SIG-M5 (cell line): Measurements from ENCODE around the gene CHD8.

Experiments
- DNase-seq: peaks from one replicate; lab custom pipeline; 2025; lab: John Stamatoyannopoulos, UW

The CHD8 gene

DNA sequence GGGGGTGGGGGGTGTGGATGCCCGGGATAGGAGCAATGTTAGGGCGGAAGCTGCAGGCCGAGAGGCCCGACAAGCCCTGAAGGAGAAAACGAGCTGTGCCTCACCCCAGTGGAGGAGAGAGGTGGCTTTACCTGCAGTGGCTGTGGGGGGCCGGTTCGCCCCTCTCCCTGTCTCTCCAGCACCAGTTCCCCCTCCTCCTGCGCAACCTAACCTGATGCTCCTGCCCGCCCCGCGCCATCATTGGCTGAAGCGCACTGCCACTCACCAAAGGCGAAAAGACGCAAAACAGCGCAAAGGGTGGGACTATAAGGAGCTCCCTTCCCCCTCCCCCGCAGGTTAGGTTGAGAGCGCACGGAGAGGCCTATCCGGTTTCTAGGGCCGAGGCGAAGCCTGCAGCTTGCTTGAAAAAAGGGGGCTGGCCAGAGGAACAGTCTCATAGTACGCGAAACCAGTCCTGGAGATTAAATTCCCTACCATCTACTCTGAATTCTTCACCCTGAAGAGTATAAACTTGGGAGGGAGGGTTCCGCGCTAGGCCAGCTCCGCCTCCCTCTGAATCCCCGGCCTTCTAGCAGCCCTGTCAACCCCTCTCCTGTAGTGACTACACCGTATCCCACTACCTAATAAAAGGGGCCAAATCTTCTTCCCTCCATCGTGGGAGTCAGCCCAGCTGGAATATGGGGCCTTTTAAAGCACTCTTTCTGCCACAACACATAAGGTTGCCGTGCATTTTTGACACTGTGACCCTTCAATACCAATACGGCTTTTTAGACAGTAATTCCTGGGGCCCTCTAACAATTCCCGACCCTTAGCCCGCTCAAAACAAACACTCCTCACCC lies 18.6 kb downstream of the CHD8 start:
- peak; percentile 49 for DNase-seq

- DNase-seq = no peak
These were observed 19.3 kb downstream of the CHD8 start for GRCh38 chr14:21436567-21437062.

DNA sequence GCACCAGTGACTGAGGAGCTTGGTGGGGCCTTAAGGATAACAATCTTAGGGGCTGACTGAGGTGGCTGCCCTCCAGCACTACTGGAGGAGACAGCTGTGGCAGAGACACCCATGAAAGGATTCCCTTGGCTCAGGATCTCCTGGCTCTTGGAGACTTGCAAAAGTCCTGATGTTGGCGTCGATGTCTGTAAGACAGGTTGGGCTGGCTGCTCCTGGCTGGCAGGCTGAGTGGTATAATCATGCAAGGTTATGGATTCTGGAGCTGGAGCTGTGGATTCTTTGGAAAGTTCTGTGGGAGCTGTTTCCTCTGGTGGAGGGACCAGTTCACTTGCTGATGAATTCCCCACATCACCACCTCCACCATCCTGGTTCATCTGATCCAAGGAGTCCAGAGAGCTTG lies 24.8 kb downstream of the CHD8 start:
- DNase-seq = no peak

GRCh38 chr14:21428930-21429329 lies 27.0 kb downstream of the CHD8 start:
- no peak for DNase-seq

- DNase-seq = no peak
These were observed 29.2 kb downstream of the CHD8 start for GRCh38 chr14:21426692-21427091.

DNA sequence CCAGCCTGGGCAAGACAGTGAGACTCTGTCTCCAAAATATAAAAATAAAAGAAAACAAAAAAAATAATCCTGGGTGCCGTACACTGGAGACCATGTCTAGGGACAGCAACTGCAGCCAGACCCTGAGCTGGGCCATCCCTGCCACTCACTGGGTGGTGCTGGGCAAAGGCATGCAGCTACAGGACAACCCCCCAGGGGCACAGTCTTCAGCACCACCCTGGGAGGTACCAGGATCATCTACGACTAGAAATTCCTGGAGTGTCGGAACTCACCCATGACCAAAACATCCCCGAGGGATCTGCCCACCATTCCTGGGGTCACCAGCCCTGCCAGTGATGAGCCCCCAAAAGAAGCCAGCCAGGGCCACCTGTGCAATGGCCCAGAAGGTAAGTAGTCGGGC lies 36.4 kb downstream of the CHD8 start:
- DNase-seq = no peak

DNA sequence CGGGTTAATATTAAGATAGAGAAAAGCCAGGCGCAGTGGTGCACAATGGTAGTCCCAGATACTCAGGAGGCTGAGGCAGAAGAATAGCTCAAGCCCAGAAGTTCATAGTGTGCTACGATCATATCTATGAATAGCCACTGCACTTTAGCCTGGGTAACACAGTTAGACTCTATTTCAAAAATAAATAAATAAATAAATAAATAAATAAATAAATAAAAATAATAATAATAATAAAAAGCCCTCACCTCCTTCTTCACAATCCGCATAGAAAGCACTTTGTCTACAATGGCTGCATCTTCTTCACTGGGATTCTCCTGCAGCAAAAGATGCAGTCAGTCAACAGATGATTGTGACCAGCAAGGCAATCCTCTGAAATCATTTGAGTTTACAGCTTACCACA lies 40.6 kb downstream of the CHD8 start:
- no peak for DNase-seq

- no peak for DNase-seq
These were observed 41.7 kb downstream of the CHD8 start for GRCh38 chr14:21414137-21414631.

- no peak for DNase-seq
These were observed 47.8 kb downstream of the CHD8 start for GRCh38 chr14:21408147-21408546.

- DNase-seq = no peak
These were observed 49.7 kb downstream of the CHD8 start for GRCh38 chr14:21406213-21406612.

DNA sequence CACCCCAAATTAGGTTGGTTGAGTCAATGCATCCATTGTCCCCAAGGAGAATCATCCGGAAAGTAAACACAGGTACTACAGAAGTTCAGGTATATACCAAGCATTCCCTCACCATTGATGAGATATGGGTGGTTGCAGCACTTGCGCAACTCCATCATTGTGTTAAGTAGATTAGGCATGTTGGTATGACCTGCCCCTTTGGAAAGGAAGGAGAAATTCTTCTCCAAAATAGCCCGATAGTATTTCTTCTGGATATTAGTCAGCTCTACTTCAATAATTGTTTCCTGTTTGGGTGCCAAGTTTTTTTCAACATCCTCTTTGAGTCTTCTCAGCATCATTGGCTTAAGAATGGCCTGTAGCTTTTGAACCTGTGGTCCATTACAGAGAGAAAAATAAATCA lies 50.8 kb downstream of the CHD8 start:
- DNase-seq = no peak

- DNase-seq = no peak
These were observed 56.5 kb downstream of the CHD8 start for GRCh38 chr14:21399311-21399870.

DNA sequence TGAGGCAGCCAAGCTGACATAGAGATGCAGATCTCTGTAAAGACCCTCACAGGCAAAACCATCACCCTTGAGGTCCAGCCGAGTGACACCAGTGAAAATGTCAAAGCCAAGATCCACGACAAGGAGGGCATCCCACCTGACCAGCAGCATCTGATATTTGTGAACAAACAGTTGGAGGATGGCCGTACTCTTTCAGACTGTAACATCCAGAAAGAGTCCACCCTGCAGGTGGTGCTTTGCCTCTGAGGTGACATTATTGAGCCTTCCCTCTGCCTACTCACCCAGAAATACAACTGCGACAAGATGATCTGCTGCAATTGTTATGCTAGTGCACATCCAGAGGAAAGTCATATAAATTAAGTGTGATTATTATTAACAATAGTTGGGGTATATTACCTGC lies 57.0 kb downstream of the CHD8 start:
- DNase-seq = no peak

GRCh38 chr14:21395450-21395849 lies 60.5 kb downstream of the CHD8 start:
- no peak for DNase-seq

DNA sequence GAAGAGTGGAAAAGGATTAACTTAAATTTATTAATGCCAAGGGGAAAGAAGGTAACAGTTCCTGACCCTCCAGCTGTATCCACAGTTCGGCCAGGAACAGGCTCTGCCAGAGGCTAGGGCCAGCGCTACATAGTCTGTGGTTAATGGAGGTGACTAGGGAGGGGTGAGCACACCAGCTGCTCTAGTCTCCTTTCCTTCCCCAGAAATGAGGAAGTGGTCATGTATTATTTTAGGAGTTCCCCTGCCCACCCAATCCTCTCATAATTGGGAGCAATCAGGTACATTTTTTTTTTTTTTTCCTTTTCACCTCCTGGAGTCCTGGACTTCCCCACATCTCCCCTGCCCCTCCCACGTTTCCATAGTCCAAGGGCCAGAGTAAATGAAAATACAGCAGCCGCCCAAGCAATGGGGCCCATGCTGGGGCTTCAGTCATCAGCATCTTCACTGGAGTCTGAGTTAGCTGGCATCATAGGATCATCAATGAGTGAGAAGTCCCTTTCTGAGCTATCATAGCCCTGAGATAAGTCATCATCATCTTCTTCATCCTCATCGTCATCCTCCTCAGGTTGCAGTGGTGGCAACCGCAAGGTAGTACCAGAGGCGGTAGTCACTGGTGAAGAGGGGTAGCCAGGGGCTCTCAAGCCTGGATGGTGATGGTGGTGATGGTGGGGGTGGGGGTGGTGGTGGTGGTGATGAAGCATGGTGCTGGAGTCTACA lies 70.6 kb downstream of the CHD8 start:
- DNase-seq = peak; percentile 30

DNA sequence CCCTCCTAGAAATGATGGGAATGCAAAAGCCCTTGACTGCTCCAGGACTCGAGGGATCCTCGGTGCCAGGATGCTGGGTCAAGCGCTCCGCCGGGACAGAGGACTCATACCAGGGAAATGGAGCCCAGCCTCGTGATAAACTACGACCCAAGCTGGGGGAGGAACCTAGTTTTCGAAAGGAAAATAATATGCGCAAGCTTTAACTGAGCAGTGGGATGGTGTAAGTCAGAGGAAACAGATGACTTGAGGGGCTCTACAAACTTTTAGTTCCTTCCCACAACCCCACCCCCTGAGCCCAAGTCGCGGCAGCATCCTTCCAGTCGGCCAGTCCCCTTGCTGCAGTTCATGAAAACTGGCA lies 71.5 kb downstream of the CHD8 start:
- DNase-seq = peak; percentile 31

DNA sequence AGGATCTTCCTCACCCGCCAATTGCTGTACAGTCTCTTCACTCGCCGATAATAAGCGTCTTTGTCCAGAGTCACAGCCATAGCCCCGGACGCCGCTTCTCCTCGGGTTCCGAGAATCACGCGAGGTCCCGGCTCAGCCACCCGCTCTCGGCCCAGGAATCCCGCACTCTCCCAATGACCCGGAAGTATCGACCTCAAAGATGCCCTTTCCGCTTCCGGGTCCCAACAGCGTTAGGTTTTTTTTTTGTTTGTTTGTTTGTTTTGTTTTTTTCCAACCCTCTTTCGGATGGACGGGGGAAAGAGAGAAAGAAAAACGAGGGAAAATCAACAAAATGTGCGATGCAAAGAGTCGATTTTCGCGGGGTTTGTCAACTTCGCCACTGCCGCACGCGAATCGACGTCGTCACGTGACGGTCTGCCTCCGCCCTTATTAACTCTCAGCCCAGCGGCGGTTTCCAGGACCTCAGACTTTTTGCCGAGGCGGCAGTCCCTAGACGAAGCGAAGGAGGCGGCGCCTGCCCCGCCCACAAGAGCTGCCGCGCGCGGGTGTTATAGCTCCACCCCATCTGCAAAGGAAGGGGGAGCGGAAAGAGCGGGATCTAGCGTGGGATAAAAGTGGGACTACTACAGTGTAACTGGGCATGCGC lies 72.0 kb downstream of the CHD8 start, which contains the start of gene SUPT16H:
TSS of gene SUPT16H (minus strand) at position 172 of the 646 bp plus-strand sequence. CDS start at position 80, 92 bp downstream.
- peak; percentile 76 for DNase-seq

- no peak for DNase-seq
These were observed 72.8 kb downstream of the CHD8 start for GRCh38 chr14:21382886-21383847.

- no peak for DNase-seq
These were observed 73.8 kb downstream of the CHD8 start for GRCh38 chr14:21382095-21382494.

- no peak for DNase-seq
These were observed 76.6 kb downstream of the CHD8 start for GRCh38 chr14:21379338-21379737.

DNA sequence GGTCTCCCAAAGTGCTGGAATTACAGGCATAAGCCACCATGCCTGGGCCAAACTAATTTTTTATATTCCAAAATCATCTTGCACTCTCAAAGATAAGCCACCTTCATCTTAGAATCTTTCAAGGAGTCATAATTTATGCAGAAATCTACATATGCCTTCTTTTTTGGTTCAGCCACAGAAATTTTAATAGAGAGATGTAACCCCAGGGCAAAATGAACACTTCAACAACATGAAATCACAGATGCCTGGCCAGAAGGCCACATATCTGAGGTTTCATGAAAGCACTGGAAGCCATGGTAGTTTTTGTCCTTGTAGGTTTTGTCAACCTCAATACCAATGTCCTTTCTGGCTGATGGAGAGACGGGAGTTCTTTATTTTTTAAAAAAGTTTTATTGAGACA lies 81.9 kb downstream of the CHD8 start:
- no peak for DNase-seq
